Measurements from ENCODE around the gene BCAR3. TPM values are rescaled to one million over a fixed set of nuclear protein-coding genes. Genes with fewer than 3 reads are reported as not detected.

The BCAR3 gene
- total RNA-seq, 1 donor from 2014 or later, result 11.7 TPM

- Histone ChIP-seq H3K4me3 (no peak overlapping the region), H3K9ac (no peak overlapping the region), H3K9me3 (ENCODE audit: low read depth) (no peaks in the 10 kb centered on the region), H3K4me1 (no peaks in the 10 kb centered on the region), H4K20me1 (ENCODE audit: low read depth) (no peaks in the 10 kb centered on the region), H3K27me3 (no peaks in the 10 kb centered on the region), H3F3A (ENCODE audit: low read depth) (no peaks in the 10 kb centered on the region), H3K79me2 (ENCODE audit: low read depth) (no peaks in the 10 kb centered on the region), H3K4me2 (no peak overlapping the region), H3K27ac (no peak overlapping the region), H2AFZ (replicated peaks) (no peak overlapping the region), H3K36me3 (no peaks in the 10 kb centered on the region)
- no peak overlapping the region for H3K4me3 Mint-ChIP-seq
- H3K9me3 Mint-ChIP-seq, result no peaks in the 10 kb centered on the region
- H3K36me3 Mint-ChIP-seq, result peaks cover 28% of the 10 kb centered on the region
- no peaks in the 10 kb centered on the region for H3K4me1 Mint-ChIP-seq
- no peak overlapping the region for H3K27ac Mint-ChIP-seq
- peaks cover 4% of the 10 kb centered on the region for H3K27me3 Mint-ChIP-seq (ENCODE audit: insufficient read depth, low read depth)
- DNase-seq (ENCODE audit: low spot score), result no peak
- no peak for TF ChIP-seq CTCF (IDR thresholded peaks at IDR 0.05)
- TF ChIP-seq EZH2 (IDR thresholded peaks at IDR 0.05), result no peak
- no peak for TF ChIP-seq EZH2phosphoT487 (IDR thresholded peaks at IDR 0.05)
These were observed 96.3 kb downstream of the BCAR3 start for GRCh38 chr1:93585059-93585966.

DNA sequence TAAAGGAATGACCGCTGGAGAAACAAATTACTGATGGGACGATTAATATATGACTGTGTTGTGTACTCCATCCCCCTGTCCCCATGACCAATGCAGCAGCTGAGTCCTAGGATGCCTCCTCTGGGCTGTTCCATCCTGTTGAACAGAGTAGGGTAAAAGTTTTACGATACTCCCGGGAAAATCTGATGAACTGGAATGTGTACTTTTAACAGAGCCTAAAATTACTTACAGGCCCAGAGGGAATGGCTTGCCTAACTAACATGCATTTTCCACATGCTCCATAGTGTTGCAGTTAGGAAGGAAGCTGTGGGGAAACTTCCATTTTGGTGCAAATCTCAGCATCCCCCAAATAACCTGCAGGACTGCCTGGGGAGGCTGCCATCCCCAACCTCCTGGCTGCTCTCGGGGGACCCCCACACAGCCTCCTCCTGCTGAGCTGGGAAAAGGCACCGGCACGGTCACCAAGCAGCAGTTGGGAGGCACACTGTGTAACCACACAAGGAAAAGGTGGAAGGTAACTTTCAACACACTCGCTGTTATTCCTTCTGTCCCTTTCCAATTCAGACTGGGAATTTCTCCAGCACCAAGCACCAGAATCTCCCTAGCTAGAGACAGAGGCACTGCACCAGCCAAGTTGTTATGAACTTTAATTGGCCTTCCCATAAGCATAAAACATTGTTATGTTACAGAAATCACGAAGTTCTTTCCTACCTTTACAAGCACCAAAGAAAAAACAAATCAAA is 97.2 kb downstream of the BCAR3 start:
- H3K4me1 Mint-ChIP-seq, result no peaks in the 10 kb centered on the region
- H3K9ac ChIP-seq, result no peak overlapping the region
- no peaks in the 10 kb centered on the region for H3K4me1 ChIP-seq
- no peaks in the 10 kb centered on the region for H3F3A ChIP-seq (ENCODE audit: low read depth)
- H3K36me3 Mint-ChIP-seq, result peaks cover 25% of the 10 kb centered on the region
- no peak overlapping the region for H3K4me2 ChIP-seq
- H3K27me3 ChIP-seq, result no peaks in the 10 kb centered on the region
- no peak for DNase-seq (ENCODE audit: low spot score)
- TF ChIP-seq EZH2 (IDR thresholded peaks at IDR 0.05) (no peak), EZH2phosphoT487 (IDR thresholded peaks at IDR 0.05) (no peak), CTCF (IDR thresholded peaks at IDR 0.05) (no peak)
- H3K4me3 Mint-ChIP-seq, result no peak overlapping the region
- no peak overlapping the region for H2AFZ ChIP-seq (replicated peaks)
- H3K27ac Mint-ChIP-seq, result no peak overlapping the region
- no peaks in the 10 kb centered on the region for H3K9me3 Mint-ChIP-seq
- no peaks in the 10 kb centered on the region for H3K79me2 ChIP-seq (ENCODE audit: low read depth)
- H3K36me3 ChIP-seq, result no peaks in the 10 kb centered on the region
- H4K20me1 ChIP-seq (ENCODE audit: low read depth), result no peaks in the 10 kb centered on the region
- H3K9me3 ChIP-seq (ENCODE audit: low read depth), result no peaks in the 10 kb centered on the region
- peaks cover 4% of the 10 kb centered on the region for H3K27me3 Mint-ChIP-seq (ENCODE audit: insufficient read depth, low read depth)
- H3K4me3 ChIP-seq, result no peak overlapping the region
- H3K27ac ChIP-seq, result no peak overlapping the region

DNA sequence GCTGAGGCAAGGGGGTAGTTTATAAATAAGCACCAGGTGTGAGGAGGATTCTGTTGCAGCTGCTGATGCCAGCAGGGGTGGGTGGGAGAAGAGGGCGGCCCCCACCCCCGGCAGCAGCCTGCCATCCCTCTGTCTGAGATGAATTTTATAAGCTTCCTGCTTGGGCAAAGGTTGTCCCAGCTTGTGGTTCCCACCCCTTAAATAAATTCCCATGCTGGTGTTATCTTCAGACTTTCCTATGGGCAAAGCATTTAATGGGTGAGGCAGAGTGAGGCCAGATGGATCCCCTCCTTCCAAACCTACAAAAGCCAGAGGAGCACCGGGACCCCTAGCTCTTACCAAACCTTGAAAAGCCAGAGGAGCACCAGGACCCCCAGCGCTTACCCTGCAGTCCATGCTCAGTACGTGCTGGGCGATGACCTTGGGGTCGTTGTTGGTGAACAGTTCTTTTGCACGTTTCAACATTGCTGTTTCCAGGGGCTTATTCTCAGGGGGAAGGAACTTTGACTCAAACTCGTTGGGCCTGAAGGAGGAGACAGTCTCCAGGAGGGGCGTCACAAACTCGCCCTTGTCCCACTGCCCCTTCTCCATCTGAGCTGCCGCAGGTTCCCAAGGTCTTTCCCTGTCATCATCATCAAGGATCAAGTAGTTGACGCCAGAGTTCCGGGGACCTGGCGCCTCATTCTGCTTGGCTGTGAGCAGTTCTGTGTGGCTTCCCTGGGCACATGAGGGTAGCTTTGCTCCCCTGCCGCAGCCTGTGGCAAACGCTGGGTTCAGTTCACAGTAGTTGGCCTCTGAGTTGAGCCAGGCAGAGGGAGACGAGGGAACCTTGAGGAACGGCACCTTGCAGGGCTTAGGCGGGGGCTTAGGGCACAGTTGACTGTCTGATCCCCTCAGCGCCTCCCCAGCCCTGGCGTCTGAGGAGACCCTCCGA is 99.5 kb downstream of the BCAR3 start:
- Histone ChIP-seq H3K9me3 (ENCODE audit: low read depth) (no peaks in the 10 kb centered on the region), H3F3A (ENCODE audit: low read depth) (no peaks in the 10 kb centered on the region), H3K36me3 (no peaks in the 10 kb centered on the region), H3K79me2 (ENCODE audit: low read depth) (no peaks in the 10 kb centered on the region), H3K4me1 (no peaks in the 10 kb centered on the region), H3K27ac (no peak overlapping the region), H3K4me3 (no peak overlapping the region), H3K9ac (no peak overlapping the region), H3K4me2 (no peak overlapping the region), H4K20me1 (ENCODE audit: low read depth) (no peaks in the 10 kb centered on the region), H3K27me3 (no peaks in the 10 kb centered on the region), H2AFZ (replicated peaks) (no peak overlapping the region)
- DNase-seq (ENCODE audit: low spot score), result no peak
- TF ChIP-seq EZH2phosphoT487 (IDR thresholded peaks at IDR 0.05) (no peak), CTCF (IDR thresholded peaks at IDR 0.05) (no peak), EZH2 (IDR thresholded peaks at IDR 0.05) (no peak)
- Mint-ChIP-seq H3K27me3 (ENCODE audit: insufficient read depth, low read depth) (peaks cover 3% of the 10 kb centered on the region), H3K36me3 (peaks cover 16% of the 10 kb centered on the region), H3K4me3 (no peak overlapping the region), H3K9me3 (no peaks in the 10 kb centered on the region), H3K27ac (no peak overlapping the region), H3K4me1 (peaks cover 1% of the 10 kb centered on the region)
